ENCODE results near the gene LCN6. TPM values are rescaled to one million over a fixed set of nuclear protein-coding genes. Genes with fewer than 3 reads are reported as not detected.

LCN6 gene
- total RNA-seq, 6 experiments from 2014 or later = 0.26 to 0.63 TPM; not detected in 4

- WGBS (ENCODE audit: insufficient coverage, low coverage, low lambda C conversion rate, missing lambda C conversion rate) = 71% methylated on average over 2 of the region's 14 CpGs
- Histone ChIP-seq H3K9me3 (no peaks in the 10 kb centered on the region), H3K27me3 (no peaks in the 10 kb centered on the region), H3K36me3 (no peaks in the 10 kb centered on the region), H3K4me1 (no peaks in the 10 kb centered on the region), H3K4me3 (no peak overlapping the region), H3K27ac (no peak overlapping the region)
- intact Hi-C loops (cut with DNase I) = no loop called here
- DNase-seq (peak in 1 of 3 donors; percentile 53), ATAC-seq (peak; percentile 25 to 60 (median 50))
- TF ChIP-seq POLR2A (IDR thresholded peaks at IDR 0.05) (no peak), CTCF (IDR thresholded peaks at IDR 0.05) (no peak)
These were observed 16.7 kb upstream of the LCN6 start for GRCh38 chr9:136765041-136765440.

- Histone ChIP-seq H3K4me1 (no peaks in the 10 kb centered on the region), H3K36me3 (no peaks in the 10 kb centered on the region), H3K9me3 (no peaks in the 10 kb centered on the region), H3K27ac (no peak within 1 kb of the TSS), H3K4me3 (no peak within 1 kb of the TSS), H3K27me3 (no peaks in the 10 kb centered on the region)
- DNase-seq (peak in 1 of 3 donors; percentile 49), ATAC-seq (peak in 3 of 4 donors; percentile 8 to 31 (median 22))
- intact Hi-C loops (cut with DNase I) = no loop called here
- no CpG with 5 or more reads among the region's 14 CpGs for WGBS (ENCODE audit: insufficient coverage, low coverage, low lambda C conversion rate, missing lambda C conversion rate)
- no peak for TF ChIP-seq POLR2A (IDR thresholded peaks at IDR 0.05)
- TF ChIP-seq CTCF (IDR thresholded peaks at IDR 0.05) = no peak
These were observed 16.1 kb upstream of the LCN6 start, which contains the start of gene LCN15 for GRCh38 chr9:136764301-136764891. Gene LCN15 (minus strand): TSS chr9:136764518. CDS start chr9:136764488, 30 bp downstream.

GRCh38 chr9:136763649-136764035 is 15.3 kb upstream of the LCN6 start:
- peak in 1 of 3 donors; percentile 50 for DNase-seq
- WGBS (ENCODE audit: insufficient coverage, low coverage, low lambda C conversion rate, missing lambda C conversion rate) = 80% methylated on average over 1 of the region's 14 CpGs
- H3K4me1 ChIP-seq = no peaks in the 10 kb centered on the region
- no peaks in the 10 kb centered on the region for H3K9me3 ChIP-seq
- no peak for ATAC-seq
- no peaks in the 10 kb centered on the region for H3K36me3 ChIP-seq
- no peak overlapping the region for H3K27ac ChIP-seq
- TF ChIP-seq POLR2A (IDR thresholded peaks at IDR 0.05) = no peak
- TF ChIP-seq CTCF (IDR thresholded peaks at IDR 0.05) = no peak
- no peak overlapping the region for H3K4me3 ChIP-seq
- no peaks in the 10 kb centered on the region for H3K27me3 ChIP-seq
- intact Hi-C loops (cut with DNase I) = no loop called here

- H3K4me3 ChIP-seq = no peak overlapping the region
- 18% methylated on average over 15 of the region's 37 CpGs for WGBS (ENCODE audit: insufficient coverage, low coverage, low lambda C conversion rate, missing lambda C conversion rate)
- no peaks in the 10 kb centered on the region for H3K27me3 ChIP-seq
- intact Hi-C loops (cut with DNase I) = no loop called here
- TF ChIP-seq CTCF (IDR thresholded peaks at IDR 0.05) (no peak), POLR2A (IDR thresholded peaks at IDR 0.05) (no peak)
- peak in 2 of 4 donors; percentile 12 to 30 for ATAC-seq
- no peaks in the 10 kb centered on the region for H3K36me3 ChIP-seq
- DNase-seq = no peak
- no peaks in the 10 kb centered on the region for H3K9me3 ChIP-seq
- H3K4me1 ChIP-seq = no peaks in the 10 kb centered on the region
- no peak overlapping the region for H3K27ac ChIP-seq
These were observed 14.8 kb upstream of the LCN6 start for GRCh38 chr9:136762915-136763648.

All from right lobe of liver (tissue), 6 donors.